Ascending aorta (tissue), 2 donors: Measurements from ENCODE around the gene PSMA2. TPM values are rescaled to one million over a fixed set of nuclear protein-coding genes. Genes with fewer than 3 reads are reported as not detected.

Experiments
- DNase-seq, 2 donors: peaks; one replicate each; pipeline ENCODE4 v3.0.0-alpha.2; 2019; ENCODE audit warnings: low spot score in 2 of 2
- H3K27ac ChIP-seq, 2 donors: fragments of 200-600 bp; sonication (generic); one replicate each; pipeline ENCODE4 v1.5.1; 2016 to 2017; ENCODE audit warnings: mild to moderate bottlenecking in 1 of 2
- H3K27me3 ChIP-seq: fragments of 200-600 bp; sonication (generic); one replicate; pipeline ENCODE4 v1.5.1; 2017
- H3K36me3 ChIP-seq, 2 donors: fragments of 200-600 bp; sonication (generic); one replicate each; pipeline ENCODE4 v1.5.1; 2016
- H3K4me1 ChIP-seq, 2 donors: fragments of 200-600 bp; sonication (generic); one replicate each; pipeline ENCODE4 v1.5.1; 2016 to 2017; ENCODE audit warnings: mild to moderate bottlenecking in 1 of 2
- H3K4me3 ChIP-seq, 2 donors: fragments of 200-600 bp; sonication (generic); one replicate each; pipeline ENCODE4 v1.5.1; 2016 to 2017; ENCODE audit warnings: mild to moderate bottlenecking in 1 of 2
- H3K9me3 ChIP-seq, 2 donors: fragments of 200-600 bp; sonication (generic); one replicate each; pipeline ENCODE4 v1.5.1; 2016
- CTCF ChIP-seq, 3 experiments: fragments of 200-600 bp in 2 of 3; fragments of 450-650 bp in 1 of 3; sonication (generic) in 2 of 3; IDR thresholded peaks; one replicate each; pipeline ENCODE4 v1.5.1; 2016 to 2019; ENCODE audit warnings: antibody characterized with exemption in 3 of 3, mild to moderate bottlenecking in 1 of 3, moderate library complexity in 1 of 3
- intact Hi-C: fragments of 100-400 bp; cut with DNase I; formaldehyde crosslinking; loops from one replicate; pipeline ENCODE4 v1.15.1; 2023
- total RNA-seq: library from RNA; depleted of rRNA; stranded (reverse); fragments of >200 nt; gene quantifications from one replicate; pipeline ENCODE4 v1.1.0, GENCODE V29; 2016

The PSMA2 gene
- total RNA-seq, 1 donor from 2014 or later: 61.4 TPM

GRCh38 chr7:42961170-42961569, 29.2 kb upstream of the PSMA2 start:
- Histone ChIP-seq H3K36me3 (no peaks in the 10 kb centered on the region), H3K9me3 (no peaks in the 10 kb centered on the region), H3K4me3 (no peak overlapping the region), H3K4me1 (no peaks in the 10 kb centered on the region), H3K27me3 (no peaks in the 10 kb centered on the region), H3K27ac (no peak overlapping the region)
- TF ChIP-seq CTCF (IDR thresholded peaks at IDR 0.05): no peak
- no peak for DNase-seq
- intact Hi-C loops: no loop called here

GRCh38 chr7:42960762-42961161, 28.8 kb upstream of the PSMA2 start:
- intact Hi-C loops: no loop called here
- TF ChIP-seq CTCF (IDR thresholded peaks at IDR 0.05): no peak
- no peak overlapping the region for H3K4me3 ChIP-seq

GRCh38 chr7:42959549-42959948, 27.6 kb upstream of the PSMA2 start:
- Histone ChIP-seq H3K27me3 (no peaks in the 10 kb centered on the region), H3K4me3 (no peak overlapping the region), H3K27ac (no peak overlapping the region), H3K36me3 (no peaks in the 10 kb centered on the region), H3K4me1 (no peaks in the 10 kb centered on the region), H3K9me3 (no peaks in the 10 kb centered on the region)
- intact Hi-C loops: no loop called here
- no peak for TF ChIP-seq CTCF (IDR thresholded peaks at IDR 0.05)
- DNase-seq: no peak

More at GRCh38 chr7:42960762-42961161, 28.8 kb upstream of the PSMA2 start:
- no peaks in the 10 kb centered on the region for H3K27me3 ChIP-seq
- DNase-seq: no peak
- no peak overlapping the region for H3K27ac ChIP-seq
- no peaks in the 10 kb centered on the region for H3K4me1 ChIP-seq
- H3K36me3 ChIP-seq: no peaks in the 10 kb centered on the region
- H3K9me3 ChIP-seq: no peaks in the 10 kb centered on the region

- DNase-seq: no peak
- Histone ChIP-seq H3K4me1 (no peaks in the 10 kb centered on the region), H3K27ac (no peak overlapping the region), H3K9me3 (no peaks in the 10 kb centered on the region), H3K4me3 (no peak overlapping the region), H3K36me3 (no peaks in the 10 kb centered on the region), H3K27me3 (no peaks in the 10 kb centered on the region)
- intact Hi-C loops: no loop called here
- TF ChIP-seq CTCF (IDR thresholded peaks at IDR 0.05): no peak
These were observed 24.1 kb upstream of the PSMA2 start for GRCh38 chr7:42956062-42956461.

GRCh38 chr7:42953994-42954393, 22.0 kb upstream of the PSMA2 start:
- no peak for DNase-seq
- intact Hi-C loops: no loop called here
- Histone ChIP-seq H3K27ac (no peak overlapping the region), H3K9me3 (no peaks in the 10 kb centered on the region), H3K4me3 (no peak overlapping the region), H3K36me3 (no peaks in the 10 kb centered on the region), H3K27me3 (no peaks in the 10 kb centered on the region), H3K4me1 (no peaks in the 10 kb centered on the region)
- TF ChIP-seq CTCF (IDR thresholded peaks at IDR 0.05): no peak

GRCh38 chr7:42952328-42952727, 20.4 kb upstream of the PSMA2 start:
- no peak for DNase-seq
- Histone ChIP-seq H3K4me1 (no peaks in the 10 kb centered on the region), H3K36me3 (no peaks in the 10 kb centered on the region), H3K27ac (no peak overlapping the region), H3K4me3 (no peak overlapping the region), H3K27me3 (no peaks in the 10 kb centered on the region), H3K9me3 (no peaks in the 10 kb centered on the region)
- intact Hi-C loops: no loop called here
- no peak for TF ChIP-seq CTCF (IDR thresholded peaks at IDR 0.05)
